WTC11 (cell line): ENCODE measurements around the gene SLC8A1. TPM values are rescaled to one million over a fixed set of nuclear protein-coding genes. Genes with fewer than 3 reads are reported as not detected.

ENCODE experiments used
- ATAC-seq: fragments of 200-7000 bp; cut with Tn5 transposase; 2 replicates; pipeline ENCODE4 v1.10.0; 2021; ENCODE audit warnings: mild to moderate bottlenecking, moderate library complexity
- CTCF ChIA-PET: fragments of 300-600 bp; sonication (Branson Sonifier 250); formaldehyde crosslinking; loops from one replicate; lab custom pipeline; 2021; ENCODE audit warnings: antibody characterized with exemption; lab: Charles Lee
- POLR2A ChIA-PET: fragments of 350-600 bp; sonication (Branson Sonifier 250); formaldehyde crosslinking; loops from one replicate; lab custom pipeline; 2021; ENCODE audit warnings: antibody characterized with exemption; lab: Charles Lee
- DNase-seq: peaks from one replicate; pipeline ENCODE4 v3.0.0; 2021; ENCODE audit warnings: low spot score
- H3K27ac Mint-ChIP-seq: 2 replicates; pipeline ENCODE4 v1.8.0; 2021; ENCODE audit warnings: mixed read lengths
- H3K27me3 Mint-ChIP-seq: 2 replicates; pipeline ENCODE4 v1.8.0; 2021; ENCODE audit warnings: low read depth, mild to moderate bottlenecking, moderate library complexity, mixed read lengths
- H3K36me3 Mint-ChIP-seq: 2 replicates; pipeline ENCODE4 v1.8.0; 2021; ENCODE audit warnings: mixed read lengths
- H3K4me1 Mint-ChIP-seq: 2 replicates; pipeline ENCODE4 v1.8.0; 2022; ENCODE audit warnings: mixed read lengths
- H3K4me3 Mint-ChIP-seq: 2 replicates; pipeline ENCODE4 v1.8.0; 2021; ENCODE audit warnings: mild to moderate bottlenecking, moderate library complexity, mixed read lengths
- H3K9me3 Mint-ChIP-seq: 2 replicates; pipeline ENCODE4 v1.8.0; 2021; ENCODE audit warnings: mixed read lengths
- AFF4 ChIP-seq: sonication (generic); formaldehyde crosslinking; IDR thresholded peaks from 2 replicates; pipeline ENCODE4 v1.8.1; 2023; ENCODE audit warnings: mild to moderate bottlenecking, missing genetic modification reagents, borderline replicate concordance
- ATF2 ChIP-seq: sonication (generic); formaldehyde crosslinking; IDR thresholded peaks from 2 replicates; pipeline ENCODE4 v1.8.1; 2022; ENCODE audit warnings: low read depth, missing genetic modification reagents, borderline replicate concordance
- CDX4 ChIP-seq: fragments of 250-450 bp; sonication (Bioruptor Pico); IDR thresholded peaks from 2 replicates; pipeline ENCODE4 v1.9.0; 2021; ENCODE audit warnings: moderate library complexity, mild to moderate bottlenecking, inconsistent platforms, borderline replicate concordance
- E2F4 ChIP-seq: sonication (generic); formaldehyde crosslinking; IDR thresholded peaks from 2 replicates; pipeline ENCODE4 v1.8.1; 2022; ENCODE audit warnings: low read depth, mild to moderate bottlenecking, moderate library complexity, missing genetic modification reagents, borderline replicate concordance
- ELF4 ChIP-seq: sonication (generic); formaldehyde crosslinking; IDR thresholded peaks from 2 replicates; pipeline ENCODE4 v1.8.1; 2022; ENCODE audit warnings: low read depth, mild to moderate bottlenecking, moderate library complexity, missing genetic modification reagents
- ETV6 ChIP-seq: sonication (generic); formaldehyde crosslinking; IDR thresholded peaks from 2 replicates; pipeline ENCODE4 v1.8.1; 2022; ENCODE audit warnings: mild to moderate bottlenecking, missing genetic modification reagents
- FOXP1 ChIP-seq: sonication (generic); formaldehyde crosslinking; IDR thresholded peaks from 2 replicates; pipeline ENCODE4 v1.8.0; 2022; ENCODE audit warnings: missing genetic modification reagents, mild to moderate bottlenecking, moderate library complexity, borderline replicate concordance
- HMGXB4 ChIP-seq: sonication (generic); formaldehyde crosslinking; IDR thresholded peaks from 2 replicates; pipeline ENCODE4 v1.8.1; 2023; ENCODE audit warnings: mild to moderate bottlenecking, moderate library complexity, missing genetic modification reagents
- JAZF1 ChIP-seq: fragments of 250-450 bp; sonication (Bioruptor Pico); IDR thresholded peaks from 2 replicates; pipeline ENCODE4 v1.9.0; 2021; ENCODE audit warnings: moderate library complexity, mild to moderate bottlenecking, inconsistent platforms
- JUN ChIP-seq: sonication (generic); formaldehyde crosslinking; IDR thresholded peaks from 2 replicates; pipeline ENCODE4 v1.8.0; 2023; ENCODE audit warnings: mild to moderate bottlenecking, missing genetic modification reagents
- NR1H2 ChIP-seq: sonication (generic); formaldehyde crosslinking; IDR thresholded peaks from 2 replicates; pipeline ENCODE4 v1.9.0; 2021; ENCODE audit warnings: mild to moderate bottlenecking, moderate library complexity, missing genetic modification reagents
- TEAD1 ChIP-seq: sonication (generic); formaldehyde crosslinking; IDR thresholded peaks from 2 replicates; pipeline ENCODE4 v1.8.0; 2022; ENCODE audit warnings: mild to moderate bottlenecking, missing genetic modification reagents
- USF1 ChIP-seq: sonication (generic); formaldehyde crosslinking; IDR thresholded peaks from 2 replicates; pipeline ENCODE4 v1.8.0; 2022; ENCODE audit warnings: mild to moderate bottlenecking, missing genetic modification reagents
- ZMAT4 ChIP-seq: fragments of 250-450 bp; sonication (Bioruptor Pico); IDR thresholded peaks from 2 replicates; pipeline ENCODE4 v1.9.0; 2021; ENCODE audit warnings: mild to moderate bottlenecking
- ZNF281 ChIP-seq: sonication (generic); formaldehyde crosslinking; IDR thresholded peaks from 2 replicates; pipeline ENCODE4 v1.8.0; 2023; ENCODE audit warnings: mild to moderate bottlenecking, missing genetic modification reagents
- total RNA-seq: library from RNA; stranded (reverse); gene quantifications from 3 replicates; pipeline ENCODE4 v1.2.3, GENCODE V29; 2021

Gene SLC8A1
- total RNA-seq, 1 experiment from 2014 or later: 2.6 TPM

- TF ChIP-seq ATF2 (CRISPR knock-in tag): no peak
- TF ChIP-seq TEAD1 (CRISPR knock-in tag): no peak
- TF ChIP-seq AFF4 (CRISPR knock-in tag): no peak
- no peak for TF ChIP-seq ZNF281
- no peak for TF ChIP-seq E2F4 (CRISPR knock-in tag)
- TF ChIP-seq JAZF1 (CRISPR knock-in tag): no peak
- TF ChIP-seq ELF4 (CRISPR knock-in tag): no peak
Observed at GRCh38 chr2:40218679-40219078, 233.2 kb downstream of the SLC8A1 start (continued).

GRCh38 chr2:40213619-40214018, 238.3 kb downstream of the SLC8A1 start:
- Mint-ChIP-seq H3K4me1 (peaks cover 50% of the 10 kb centered on the region), H3K9me3 (peaks cover 16% of the 10 kb centered on the region), H3K4me3 (no peak overlapping the region), H3K36me3 (peaks cover 16% of the 10 kb centered on the region), H3K27me3 (no peaks in the 10 kb centered on the region), H3K27ac (no peak overlapping the region)
- TF ChIP-seq ZNF281 (no peak), FOXP1 (no peak), HMGXB4 (CRISPR knock-in tag) (no peak), ETV6 (CRISPR knock-in tag) (no peak), CDX4 (no peak), ZMAT4 (no peak), USF1 (CRISPR knock-in tag) (no peak), NR1H2 (CRISPR knock-in tag) (no peak), JUN (CRISPR knock-in tag) (no peak)
- ChIA-PET CTCF (interaction anchor here (1.0 to 1.6 kb wide), 4 partner anchors 31 to 341 kb away, joined by 3 to 7 read pairs (median 5); no protein-coding TSS in a partner anchor), POLR2A (no interaction called here)
- ATAC-seq (no peak), DNase-seq (no peak)
